Measurements from ENCODE around the gene RAI2.

RAI2 gene

DNA sequence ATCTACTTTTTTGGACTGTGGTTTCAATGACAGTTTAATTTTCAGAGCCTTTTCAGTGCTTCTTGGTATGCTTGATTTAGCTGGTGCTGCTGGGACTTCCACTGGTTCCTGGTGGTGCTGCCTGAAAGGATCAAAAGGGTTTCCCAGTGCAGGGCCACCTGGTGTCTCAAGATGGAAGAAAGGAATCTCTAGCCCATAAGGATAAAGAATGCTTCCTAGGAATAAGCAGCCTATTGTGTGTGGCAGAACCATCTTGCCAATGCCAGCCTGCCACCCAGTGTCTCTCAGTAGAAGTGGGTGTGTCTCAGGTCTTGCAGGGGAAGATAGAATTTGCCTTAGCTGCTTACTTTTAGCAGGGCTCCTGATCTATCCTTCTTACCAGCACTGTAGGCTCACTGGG is 15.0 kb upstream of the RAI2 start:
- peaks cover 14% of the 10 kb centered on the region for H3K4me1 ChIP-seq (ENCODE audit: low read length)
- TF ChIP-seq EZH2phosphoT487 (IDR thresholded peaks at IDR 0.05; ENCODE audit: low read depth): no peak
- TF ChIP-seq, protein P1, sequence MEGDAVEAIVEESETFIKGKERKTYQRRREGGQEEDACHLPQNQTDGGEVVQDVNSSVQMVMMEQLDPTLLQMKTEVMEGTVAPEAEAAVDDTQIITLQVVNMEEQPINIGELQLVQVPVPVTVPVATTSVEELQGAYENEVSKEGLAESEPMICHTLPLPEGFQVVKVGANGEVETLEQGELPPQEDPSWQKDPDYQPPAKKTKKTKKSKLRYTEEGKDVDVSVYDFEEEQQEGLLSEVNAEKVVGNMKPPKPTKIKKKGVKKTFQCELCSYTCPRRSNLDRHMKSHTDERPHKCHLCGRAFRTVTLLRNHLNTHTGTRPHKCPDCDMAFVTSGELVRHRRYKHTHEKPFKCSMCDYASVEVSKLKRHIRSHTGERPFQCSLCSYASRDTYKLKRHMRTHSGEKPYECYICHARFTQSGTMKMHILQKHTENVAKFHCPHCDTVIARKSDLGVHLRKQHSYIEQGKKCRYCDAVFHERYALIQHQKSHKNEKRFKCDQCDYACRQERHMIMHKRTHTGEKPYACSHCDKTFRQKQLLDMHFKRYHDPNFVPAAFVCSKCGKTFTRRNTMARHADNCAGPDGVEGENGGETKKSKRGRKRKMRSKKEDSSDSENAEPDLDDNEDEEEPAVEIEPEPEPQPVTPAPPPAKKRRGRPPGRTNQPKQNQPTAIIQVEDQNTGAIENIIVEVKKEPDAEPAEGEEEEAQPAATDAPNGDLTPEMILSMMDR (IDR thresholded peaks at IDR 0.05; ENCODE audit: low read depth, low read length): no peak
- no peak overlapping the region for H2AFZ ChIP-seq (ENCODE audit: low read depth, low read length)
- no peak overlapping the region for H3K4me3 ChIP-seq (ENCODE audit: low read length)
- no peaks in the 10 kb centered on the region for H3K9me3 ChIP-seq (ENCODE audit: insufficient read depth, low read length)
- H3K27me3 ChIP-seq (ENCODE audit: low read depth, low read length): no peaks in the 10 kb centered on the region
- no peak overlapping the region for H3K27ac ChIP-seq (ENCODE audit: low read length)
- no peaks in the 10 kb centered on the region for H3K36me3 ChIP-seq (replicated peaks; ENCODE audit: low read depth, low read length)
- H3K79me2 ChIP-seq (ENCODE audit: low read length): no peaks in the 10 kb centered on the region
- H3K4me2 ChIP-seq (ENCODE audit: low read length): no peak overlapping the region
- no peaks in the 10 kb centered on the region for H4K20me1 ChIP-seq (ENCODE audit: insufficient read depth, low read length)
- no peak overlapping the region for H3K9ac ChIP-seq (ENCODE audit: low read length)

DNA sequence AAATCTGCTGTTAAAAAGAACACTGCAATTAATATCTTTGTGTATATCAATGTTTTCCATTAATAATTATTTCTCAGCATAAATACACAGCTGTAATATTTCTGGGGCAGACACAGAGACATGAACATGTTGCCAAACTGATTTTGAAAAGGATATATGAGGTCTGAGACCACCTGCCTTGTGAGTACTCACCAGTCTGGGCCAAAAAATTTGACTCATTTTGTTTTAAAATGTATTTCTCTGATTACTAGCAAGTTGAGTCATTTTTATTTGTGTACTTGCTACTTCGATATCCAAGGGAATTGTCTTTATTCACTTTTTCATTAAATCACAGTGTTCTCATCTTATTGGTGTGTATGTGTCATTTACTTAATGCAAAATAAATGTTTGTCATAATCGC is 8.5 kb upstream of the RAI2 start:
- Histone ChIP-seq H3K4me1 (ENCODE audit: low read length) (no peaks in the 10 kb centered on the region), H3K36me3 (replicated peaks; ENCODE audit: low read depth, low read length) (no peaks in the 10 kb centered on the region), H3K9me3 (ENCODE audit: insufficient read depth, low read length) (no peaks in the 10 kb centered on the region), H3K9ac (ENCODE audit: low read length) (no peak overlapping the region), H3K79me2 (ENCODE audit: low read length) (no peaks in the 10 kb centered on the region), H4K20me1 (ENCODE audit: insufficient read depth, low read length) (no peaks in the 10 kb centered on the region), H2AFZ (ENCODE audit: low read depth, low read length) (no peak overlapping the region), H3K27me3 (ENCODE audit: low read depth, low read length) (no peaks in the 10 kb centered on the region), H3K27ac (ENCODE audit: low read length) (no peak overlapping the region), H3K4me3 (ENCODE audit: low read length) (no peak overlapping the region), H3K4me2 (ENCODE audit: low read length) (no peak overlapping the region)
- no peak for TF ChIP-seq EZH2phosphoT487 (IDR thresholded peaks at IDR 0.05; ENCODE audit: low read depth)
- TF ChIP-seq, protein P1 (IDR thresholded peaks at IDR 0.05; ENCODE audit: low read depth, low read length): no peak

DNA sequence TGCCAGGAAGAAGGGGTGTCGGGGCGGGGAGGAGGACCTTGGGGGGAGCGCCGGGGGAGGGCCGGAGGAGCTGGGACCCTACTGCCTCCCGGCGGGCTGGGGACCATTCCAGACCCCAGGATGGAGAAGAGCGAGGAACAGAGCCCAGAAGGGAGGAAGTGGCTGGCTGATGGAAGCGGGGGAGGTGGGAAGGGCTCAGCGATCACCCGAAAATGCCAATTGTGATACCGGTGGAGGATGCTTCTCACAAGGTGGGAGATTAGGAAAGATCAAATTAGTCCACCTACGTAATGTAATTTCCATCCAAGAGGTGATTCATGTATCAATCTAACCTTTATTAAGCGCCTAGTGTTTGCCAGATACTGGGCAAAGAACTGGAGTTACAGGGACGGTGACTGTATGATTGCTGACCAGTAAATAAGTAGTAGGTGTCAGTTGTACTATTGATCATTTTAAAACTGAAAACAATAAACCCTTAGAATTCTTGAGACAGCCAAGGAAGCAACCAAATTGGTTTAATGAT is 452 bp upstream of the RAI2 start:
- Histone ChIP-seq H3K9ac (ENCODE audit: low read length) (no peak overlapping the region), H3K27ac (ENCODE audit: low read length) (no peak overlapping the region), H3K4me2 (ENCODE audit: low read length) (no peak overlapping the region), H3K4me1 (ENCODE audit: low read length) (no peaks in the 10 kb centered on the region), H3K79me2 (ENCODE audit: low read length) (no peaks in the 10 kb centered on the region), H2AFZ (ENCODE audit: low read depth, low read length) (no peak overlapping the region), H4K20me1 (ENCODE audit: insufficient read depth, low read length) (no peaks in the 10 kb centered on the region), H3K27me3 (ENCODE audit: low read depth, low read length) (no peaks in the 10 kb centered on the region), H3K36me3 (replicated peaks; ENCODE audit: low read depth, low read length) (no peaks in the 10 kb centered on the region), H3K4me3 (ENCODE audit: low read length) (no peak overlapping the region), H3K9me3 (ENCODE audit: insufficient read depth, low read length) (no peaks in the 10 kb centered on the region)
- TF ChIP-seq, protein P1 (IDR thresholded peaks at IDR 0.05; ENCODE audit: low read depth, low read length): no peak
- no peak for TF ChIP-seq EZH2phosphoT487 (IDR thresholded peaks at IDR 0.05; ENCODE audit: low read depth)

DNA sequence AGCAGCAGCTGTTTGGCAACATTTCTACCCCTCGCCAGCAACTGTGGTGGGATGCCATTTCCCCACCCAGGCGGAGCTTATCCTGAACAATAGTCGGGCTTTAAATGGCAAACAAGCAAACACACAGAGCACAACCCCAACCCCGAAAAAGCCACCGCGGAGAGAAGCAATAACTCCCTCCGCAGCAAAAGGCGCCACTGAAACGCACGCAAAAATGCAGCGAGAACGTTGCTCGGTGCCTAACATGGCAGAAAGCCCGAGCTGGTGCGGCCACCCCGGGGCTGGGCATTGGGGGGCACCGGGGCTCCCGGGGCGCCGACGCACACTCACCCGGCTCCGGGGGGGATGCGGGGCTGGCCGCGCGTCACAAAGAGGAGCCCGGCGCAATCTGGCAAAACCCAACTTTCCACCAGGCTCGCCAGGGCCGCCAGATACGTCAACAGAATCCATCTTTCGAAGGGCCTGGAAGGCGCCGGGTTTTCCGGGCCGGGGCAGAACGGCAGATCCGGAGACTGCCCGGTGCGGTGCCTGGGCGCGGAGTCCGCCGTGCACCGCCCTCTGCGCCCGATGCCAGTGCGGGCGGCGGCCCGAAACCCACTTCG is 818 bp downstream of the RAI2 start:
- Histone ChIP-seq H3K9me3 (ENCODE audit: insufficient read depth, low read length) (no peaks in the 10 kb centered on the region), H3K79me2 (ENCODE audit: low read length) (no peaks in the 10 kb centered on the region), H3K27ac (ENCODE audit: low read length) (no peak overlapping the region), H3K27me3 (ENCODE audit: low read depth, low read length) (no peaks in the 10 kb centered on the region), H4K20me1 (ENCODE audit: insufficient read depth, low read length) (no peaks in the 10 kb centered on the region), H2AFZ (ENCODE audit: low read depth, low read length) (no peak overlapping the region), H3K36me3 (replicated peaks; ENCODE audit: low read depth, low read length) (no peaks in the 10 kb centered on the region), H3K9ac (ENCODE audit: low read length) (no peak overlapping the region), H3K4me1 (ENCODE audit: low read length) (no peaks in the 10 kb centered on the region), H3K4me2 (ENCODE audit: low read length) (no peak overlapping the region), H3K4me3 (ENCODE audit: low read length) (no peak overlapping the region)
- TF ChIP-seq, protein P1 (IDR thresholded peaks at IDR 0.05; ENCODE audit: low read depth, low read length): no peak
- TF ChIP-seq EZH2phosphoT487 (IDR thresholded peaks at IDR 0.05; ENCODE audit: low read depth): no peak
